HepG2 (cell line): ENCODE measurements around the gene FAF2. TPM values are rescaled to one million over a fixed set of nuclear protein-coding genes. Genes with fewer than 3 reads are reported as not detected.

Experiments used
- polyA plus RNA-seq, 8 experiments: library from polyadenylated mRNA; depleted of rRNA in 3 of 8; stranded (reverse) in 7 of 8; unstranded in 1 of 8; fragments of >200 nt; fragmentation: Illumina TruSeq in 4 of 8; extraction: Trizol in 4 of 8; gene quantifications; 2 replicates each; pipeline versions ENCODE4 v1.2.1 to v1.2.3, GENCODE V29; 2011 to 2016; ENCODE audit warnings: low read depth in 4 of 8, missing spikeins in 1 of 8, mixed read lengths in 1 of 8; ENCODE audit not compliant: insufficient read depth in 1 of 8
- small RNA-seq, 3 experiments: library from RNA; depleted of rRNA; stranded (forward); fragments of <200 nt; gene quantifications; one replicate each; pipeline ENCODE3, GENCODE V24; 2012; ENCODE audit warnings: low read depth in 2 of 3, low replicate concordance in 1 of 3; ENCODE audit not compliant: insufficient read length in 3 of 3, insufficient read depth in 2 of 3
- total RNA-seq, 5 experiments: library from RNA; depleted of rRNA; stranded (reverse); fragments of >200 nt; fragmentation: Illumina TruSeq; extraction: Trizol; gene quantifications; 2 replicates each; pipeline ENCODE4 v1.2.3, GENCODE V29; 2016; ENCODE audit warnings: low read depth in 1 of 5

FAF2 gene
- total and polyA plus RNA-seq, 2 of the 13 experiments (the other 11 are each of a cell fraction or from before 2014, with no cell fraction given), result 27.8 to 34.3 TPM

Small RNA genes within 50 kb of the gene (small RNA-seq; reads per million reads assigned to genes)
- 0 reads per million in 3 experiments for gene AC010297.1
- 0 reads per million in 3 experiments for gene RF00019
- 0 reads per million in 3 experiments for gene RN7SL684P

Other genes starting within 250 kb of the FAF2 start
- 6.8 and 7.7 TPM in 2 replicates for gene SIMC1, start 210.0 kb upstream of the FAF2 start, total RNA-seq (2016; rRNA removed; fragmentation: Illumina TruSeq; extraction: Trizol)
- gene SIMC1, start 210.0 kb upstream of the FAF2 start, polyA plus RNA-seq (2011; rRNA removed), result 5.3 and 5.4 TPM in 2 replicates
- 63.6 and 81.6 TPM in 2 replicates for gene KIAA1191, start 86.6 kb upstream of the FAF2 start, total RNA-seq (2016; rRNA removed; fragmentation: Illumina TruSeq; extraction: Trizol)
- gene KIAA1191, start 86.6 kb upstream of the FAF2 start, polyA plus RNA-seq (2011; rRNA removed), result 103 and 115 TPM in 2 replicates
- gene ARL10, start 82.9 kb upstream of the FAF2 start, total RNA-seq (2016; rRNA removed; fragmentation: Illumina TruSeq; extraction: Trizol), result 0.01 and 0.18 TPM in 2 replicates
- gene ARL10, start 82.9 kb upstream of the FAF2 start, polyA plus RNA-seq (2011; rRNA removed), result 0.22 and 0.50 TPM in 2 replicates
- 48.4 and 58.4 TPM in 2 replicates for gene NOP16, start 59.8 kb upstream of the FAF2 start, total RNA-seq (2016; rRNA removed; fragmentation: Illumina TruSeq; extraction: Trizol)
- gene NOP16, start 59.8 kb upstream of the FAF2 start, polyA plus RNA-seq (2011; rRNA removed), result 43.3 and 45.9 TPM in 2 replicates
- gene HIGD2A, start 59.6 kb upstream of the FAF2 start, total RNA-seq (2016; rRNA removed; fragmentation: Illumina TruSeq; extraction: Trizol), result 89.2 and 95.7 TPM in 2 replicates
- gene HIGD2A, start 59.6 kb upstream of the FAF2 start, polyA plus RNA-seq (2011; rRNA removed), result 146 TPM in 2 replicates
- gene CLTB, start 31.8 kb upstream of the FAF2 start, total RNA-seq (2016; rRNA removed; fragmentation: Illumina TruSeq; extraction: Trizol), result 30.7 and 33.8 TPM in 2 replicates
- gene CLTB, start 31.8 kb upstream of the FAF2 start, polyA plus RNA-seq (2011; rRNA removed), result 23.3 and 24.8 TPM in 2 replicates
- gene RNF44, start 89.0 kb downstream of the FAF2 start, total RNA-seq (2016; rRNA removed; fragmentation: Illumina TruSeq; extraction: Trizol), result 5.1 and 9.2 TPM in 2 replicates
- gene RNF44, start 89.0 kb downstream of the FAF2 start, polyA plus RNA-seq (2011; rRNA removed), result 16.8 and 19.1 TPM in 2 replicates
- gene CDHR2, start 101.0 kb downstream of the FAF2 start, total RNA-seq (2016; rRNA removed; fragmentation: Illumina TruSeq; extraction: Trizol), result 7.8 and 17.9 TPM in 2 replicates
- 20.9 and 27.3 TPM in 2 replicates for gene CDHR2, start 101.0 kb downstream of the FAF2 start, polyA plus RNA-seq (2011; rRNA removed)
- 2.0 and 2.1 TPM in 2 replicates for gene GPRIN1, start 161.8 kb downstream of the FAF2 start, total RNA-seq (2016; rRNA removed; fragmentation: Illumina TruSeq; extraction: Trizol)
- gene GPRIN1, start 161.8 kb downstream of the FAF2 start, polyA plus RNA-seq (2011; rRNA removed), result 0.32 and 0.56 TPM in 2 replicates
- gene SNCB, start 182.1 kb downstream of the FAF2 start, total RNA-seq (2016; rRNA removed; fragmentation: Illumina TruSeq; extraction: Trizol), result not detected in 2 replicates
- not detected in 2 replicates for gene SNCB, start 182.1 kb downstream of the FAF2 start, polyA plus RNA-seq (2011; rRNA removed)
- not detected in 2 replicates for gene EIF4E1B, start 182.3 kb downstream of the FAF2 start, total RNA-seq (2016; rRNA removed; fragmentation: Illumina TruSeq; extraction: Trizol)
- not detected in 2 replicates for gene EIF4E1B, start 182.3 kb downstream of the FAF2 start, polyA plus RNA-seq (2011; rRNA removed)
- 10.1 and 11.5 TPM in 2 replicates for gene TSPAN17, start 199.1 kb downstream of the FAF2 start, total RNA-seq (2016; rRNA removed; fragmentation: Illumina TruSeq; extraction: Trizol)
- gene TSPAN17, start 199.1 kb downstream of the FAF2 start, polyA plus RNA-seq (2011; rRNA removed), result 15.0 and 20.0 TPM in 2 replicates